ENCODE data around the gene PPP2R5A.

PPP2R5A gene

DNA sequence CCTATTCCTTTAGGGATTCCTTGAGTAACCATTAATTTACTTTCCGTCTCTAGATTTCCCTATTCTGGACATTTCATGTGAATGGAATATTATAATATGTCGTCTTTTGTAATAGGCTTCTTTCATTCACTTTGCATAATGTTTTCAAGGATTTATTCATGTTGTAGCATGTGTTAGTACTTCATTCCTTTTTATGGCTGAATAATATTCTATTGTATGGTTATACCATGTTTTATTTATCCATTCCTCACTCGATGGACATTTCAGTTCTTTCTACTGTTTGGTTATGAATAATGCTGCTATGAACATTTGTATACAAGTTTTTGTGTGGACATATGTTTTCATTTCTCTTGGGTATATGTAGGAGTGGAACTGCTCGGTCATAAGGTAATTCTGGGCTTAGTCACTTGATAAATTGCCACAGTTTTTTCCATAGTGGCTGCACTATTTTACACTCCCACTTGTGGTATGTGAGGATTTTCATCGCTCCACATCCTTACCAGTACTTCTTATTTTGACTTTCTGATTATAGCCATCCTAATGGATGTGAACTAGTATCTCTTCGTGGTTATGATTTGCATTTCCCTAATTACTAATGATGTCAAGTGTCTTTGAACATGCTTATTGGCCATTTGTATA, 17.7 kb downstream of the PPP2R5A start:
- TF ChIP-seq EP300 (IDR thresholded peaks at IDR 0.05; ENCODE audit: borderline replicate concordance) (no peak), TAF1 (IDR thresholded peaks at IDR 0.05; ENCODE audit: low read depth) (no peak), YY1 (IDR thresholded peaks at IDR 0.05; ENCODE audit: low read depth) (no peak), EGR1 (IDR thresholded peaks at IDR 0.05) (no peak), NFIC (IDR thresholded peaks at IDR 0.05) (no peak), RAD21 (IDR thresholded peaks at IDR 0.05; ENCODE audit: low read depth) (no peak), TCF12 (IDR thresholded peaks at IDR 0.05; ENCODE audit: low read depth) (no peak), CEBPB (IDR thresholded peaks at IDR 0.05) (no peak), TEAD4 (IDR thresholded peaks at IDR 0.05) (no peak), ZBTB7A (IDR thresholded peaks at IDR 0.05; ENCODE audit: low read depth) (no peak), FOXM1 (IDR thresholded peaks at IDR 0.05; ENCODE audit: borderline replicate concordance, low read depth) (no peak), CREB1 (IDR thresholded peaks at IDR 0.05; ENCODE audit: low read depth) (no peak)
- TF ChIP-seq, protein P1, sequence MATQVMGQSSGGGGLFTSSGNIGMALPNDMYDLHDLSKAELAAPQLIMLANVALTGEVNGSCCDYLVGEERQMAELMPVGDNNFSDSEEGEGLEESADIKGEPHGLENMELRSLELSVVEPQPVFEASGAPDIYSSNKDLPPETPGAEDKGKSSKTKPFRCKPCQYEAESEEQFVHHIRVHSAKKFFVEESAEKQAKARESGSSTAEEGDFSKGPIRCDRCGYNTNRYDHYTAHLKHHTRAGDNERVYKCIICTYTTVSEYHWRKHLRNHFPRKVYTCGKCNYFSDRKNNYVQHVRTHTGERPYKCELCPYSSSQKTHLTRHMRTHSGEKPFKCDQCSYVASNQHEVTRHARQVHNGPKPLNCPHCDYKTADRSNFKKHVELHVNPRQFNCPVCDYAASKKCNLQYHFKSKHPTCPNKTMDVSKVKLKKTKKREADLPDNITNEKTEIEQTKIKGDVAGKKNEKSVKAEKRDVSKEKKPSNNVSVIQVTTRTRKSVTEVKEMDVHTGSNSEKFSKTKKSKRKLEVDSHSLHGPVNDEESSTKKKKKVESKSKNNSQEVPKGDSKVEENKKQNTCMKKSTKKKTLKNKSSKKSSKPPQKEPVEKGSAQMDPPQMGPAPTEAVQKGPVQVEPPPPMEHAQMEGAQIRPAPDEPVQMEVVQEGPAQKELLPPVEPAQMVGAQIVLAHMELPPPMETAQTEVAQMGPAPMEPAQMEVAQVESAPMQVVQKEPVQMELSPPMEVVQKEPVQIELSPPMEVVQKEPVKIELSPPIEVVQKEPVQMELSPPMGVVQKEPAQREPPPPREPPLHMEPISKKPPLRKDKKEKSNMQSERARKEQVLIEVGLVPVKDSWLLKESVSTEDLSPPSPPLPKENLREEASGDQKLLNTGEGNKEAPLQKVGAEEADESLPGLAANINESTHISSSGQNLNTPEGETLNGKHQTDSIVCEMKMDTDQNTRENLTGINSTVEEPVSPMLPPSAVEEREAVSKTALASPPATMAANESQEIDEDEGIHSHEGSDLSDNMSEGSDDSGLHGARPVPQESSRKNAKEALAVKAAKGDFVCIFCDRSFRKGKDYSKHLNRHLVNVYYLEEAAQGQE (IDR thresholded peaks at IDR 0.05; ENCODE audit: low read depth) = no peak
- TF ChIP-seq, protein P2, sequence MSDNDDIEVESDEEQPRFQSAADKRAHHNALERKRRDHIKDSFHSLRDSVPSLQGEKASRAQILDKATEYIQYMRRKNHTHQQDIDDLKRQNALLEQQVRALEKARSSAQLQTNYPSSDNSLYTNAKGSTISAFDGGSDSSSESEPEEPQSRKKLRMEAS (IDR thresholded peaks at IDR 0.05) = no peak
- TF ChIP-seq, protein P3, sequence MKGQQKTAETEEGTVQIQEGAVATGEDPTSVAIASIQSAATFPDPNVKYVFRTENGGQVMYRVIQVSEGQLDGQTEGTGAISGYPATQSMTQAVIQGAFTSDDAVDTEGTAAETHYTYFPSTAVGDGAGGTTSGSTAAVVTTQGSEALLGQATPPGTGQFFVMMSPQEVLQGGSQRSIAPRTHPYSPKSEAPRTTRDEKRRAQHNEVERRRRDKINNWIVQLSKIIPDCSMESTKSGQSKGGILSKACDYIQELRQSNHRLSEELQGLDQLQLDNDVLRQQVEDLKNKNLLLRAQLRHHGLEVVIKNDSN (IDR thresholded peaks at IDR 0.05) = no peak

DNA sequence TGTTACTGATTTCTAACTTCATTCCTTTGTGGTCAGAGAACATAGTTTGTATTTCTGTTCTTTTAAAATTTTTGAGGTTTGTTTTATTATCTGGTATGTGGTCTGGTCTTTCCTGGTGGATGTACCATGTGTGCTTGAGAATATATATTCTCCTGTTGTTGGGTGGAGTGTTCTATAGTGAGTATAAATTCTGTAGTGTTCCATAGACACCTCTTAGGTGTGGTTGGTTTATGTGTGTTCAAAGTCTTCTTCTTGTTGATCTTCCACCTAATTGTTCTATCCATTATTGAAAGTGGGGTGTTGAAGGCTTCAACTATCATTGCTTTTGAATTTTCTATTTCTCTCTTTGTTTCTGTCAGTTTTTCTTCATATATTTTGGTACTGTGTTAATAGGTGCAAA, 20.1 kb downstream of the PPP2R5A start:
- no peak for TF ChIP-seq TAF1 (IDR thresholded peaks at IDR 0.05; ENCODE audit: low read depth)
- TF ChIP-seq TCF12 (IDR thresholded peaks at IDR 0.05; ENCODE audit: low read depth) = no peak
- no peak for TF ChIP-seq RAD21 (IDR thresholded peaks at IDR 0.05; ENCODE audit: low read depth)
- TF ChIP-seq, protein P3 (IDR thresholded peaks at IDR 0.05) = no peak
- TF ChIP-seq EGR1 (IDR thresholded peaks at IDR 0.05) = no peak
- no peak for TF ChIP-seq ZBTB7A (IDR thresholded peaks at IDR 0.05; ENCODE audit: low read depth)
- no peak for TF ChIP-seq NFIC (IDR thresholded peaks at IDR 0.05)
- TF ChIP-seq FOXM1 (IDR thresholded peaks at IDR 0.05; ENCODE audit: borderline replicate concordance, low read depth) = no peak
- no peak for TF ChIP-seq YY1 (IDR thresholded peaks at IDR 0.05; ENCODE audit: low read depth)
- TF ChIP-seq CREB1 (IDR thresholded peaks at IDR 0.05; ENCODE audit: low read depth) = no peak
- TF ChIP-seq, protein P2 (IDR thresholded peaks at IDR 0.05) = no peak
- TF ChIP-seq, protein P1 (IDR thresholded peaks at IDR 0.05; ENCODE audit: low read depth) = no peak
- no peak for TF ChIP-seq CEBPB (IDR thresholded peaks at IDR 0.05)

DNA sequence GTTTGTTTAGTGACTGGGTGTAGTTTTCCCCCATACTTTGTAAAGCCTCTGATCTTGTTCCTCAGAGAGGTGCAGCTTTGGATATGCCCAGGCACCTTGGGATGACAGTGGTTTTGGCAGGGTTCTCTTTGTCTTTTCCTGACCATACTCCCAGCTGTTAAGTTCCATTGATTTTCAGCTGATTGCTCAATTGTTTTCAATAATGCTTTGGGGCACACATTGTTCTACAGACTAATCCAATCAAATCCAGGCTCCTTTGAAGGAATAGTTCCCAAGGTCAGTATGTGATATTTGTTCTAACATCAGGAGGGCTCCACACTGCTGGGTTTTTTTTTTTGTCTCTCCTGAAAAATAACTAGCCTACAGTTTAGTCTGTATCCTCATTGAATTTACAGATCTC, 24.8 kb downstream of the PPP2R5A start:
- no peak for TF ChIP-seq TEAD4 (IDR thresholded peaks at IDR 0.05)
- TF ChIP-seq TCF12 (IDR thresholded peaks at IDR 0.05; ENCODE audit: low read depth) = no peak
- TF ChIP-seq, protein P1 (IDR thresholded peaks at IDR 0.05; ENCODE audit: low read depth) = no peak
- TF ChIP-seq, protein P3 (IDR thresholded peaks at IDR 0.05) = no peak
- TF ChIP-seq CREB1 (IDR thresholded peaks at IDR 0.05; ENCODE audit: low read depth) = no peak
- no peak for TF ChIP-seq EP300 (IDR thresholded peaks at IDR 0.05; ENCODE audit: borderline replicate concordance)
- no peak for TF ChIP-seq TAF1 (IDR thresholded peaks at IDR 0.05; ENCODE audit: low read depth)
- no peak for TF ChIP-seq ZBTB7A (IDR thresholded peaks at IDR 0.05; ENCODE audit: low read depth)
- TF ChIP-seq NFIC (IDR thresholded peaks at IDR 0.05) = no peak
- no peak for TF ChIP-seq RAD21 (IDR thresholded peaks at IDR 0.05; ENCODE audit: low read depth)
- no peak for TF ChIP-seq EGR1 (IDR thresholded peaks at IDR 0.05)
- TF ChIP-seq FOXM1 (IDR thresholded peaks at IDR 0.05; ENCODE audit: borderline replicate concordance, low read depth) = no peak
- TF ChIP-seq, protein P2 (IDR thresholded peaks at IDR 0.05) = no peak
- TF ChIP-seq CEBPB (IDR thresholded peaks at IDR 0.05) = no peak
- no peak for TF ChIP-seq YY1 (IDR thresholded peaks at IDR 0.05; ENCODE audit: low read depth)
